Measurements from ENCODE around the gene SIGLEC1.

GRCh38 chr20:3711484-3711941, 887 bp downstream of the SIGLEC1 start:
- TF ChIP-seq CTCF (IDR thresholded peaks at IDR 0.05; ENCODE audit: control extremely low read depth in 1 of 3, insufficient read depth in 1 of 3, low read depth in 1 of 3, low read length in 3 of 3), result no peak
- TF ChIP-seq, protein P1, sequence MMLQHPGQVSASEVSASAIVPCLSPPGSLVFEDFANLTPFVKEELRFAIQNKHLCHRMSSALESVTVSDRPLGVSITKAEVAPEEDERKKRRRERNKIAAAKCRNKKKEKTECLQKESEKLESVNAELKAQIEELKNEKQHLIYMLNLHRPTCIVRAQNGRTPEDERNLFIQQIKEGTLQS (IDR thresholded peaks at IDR 0.05; ENCODE audit: insufficient read depth, low read depth, low read length), result no peak
- TF ChIP-seq ZNF274 (IDR thresholded peaks at IDR 0.05; ENCODE audit: borderline replicate concordance, extremely low read depth, low read length), result no peak
- TF ChIP-seq POLR2A (IDR thresholded peaks at IDR 0.05; ENCODE audit: control extremely low read depth in 1 of 2, low read depth in 2 of 2, low read length in 2 of 2), result no peak
- TF ChIP-seq POLR2AphosphoS5 (IDR thresholded peaks at IDR 0.05; ENCODE audit: low read depth, low read length), result no peak
- no peak for TF ChIP-seq CBX5 (IDR thresholded peaks at IDR 0.05; ENCODE audit: low read depth, low read length)
- no peak for TF ChIP-seq MAX (IDR thresholded peaks at IDR 0.05)
- no peak for TF ChIP-seq TAF1 (IDR thresholded peaks at IDR 0.05; ENCODE audit: low read depth, low read length)
- TF ChIP-seq GTF2F1 (IDR thresholded peaks at IDR 0.05; ENCODE audit: borderline replicate concordance, low read depth, low read length), result no peak
- no peak for TF ChIP-seq SP4 (IDR thresholded peaks at IDR 0.05; ENCODE audit: low read length)
- TF ChIP-seq KDM1A (IDR thresholded peaks at IDR 0.05; ENCODE audit: borderline replicate concordance, low read length), result no peak

Measured in H1 (cell line).